NAMALWA (cell line): ENCODE measurements around the gene GSTO2.

ENCODE experiments used
- DNase-seq: peaks from one replicate; pipeline ENCODE4 v3.0.0-alpha.2; 2015; ENCODE audit warnings: low spot score

Gene GSTO2

DNA sequence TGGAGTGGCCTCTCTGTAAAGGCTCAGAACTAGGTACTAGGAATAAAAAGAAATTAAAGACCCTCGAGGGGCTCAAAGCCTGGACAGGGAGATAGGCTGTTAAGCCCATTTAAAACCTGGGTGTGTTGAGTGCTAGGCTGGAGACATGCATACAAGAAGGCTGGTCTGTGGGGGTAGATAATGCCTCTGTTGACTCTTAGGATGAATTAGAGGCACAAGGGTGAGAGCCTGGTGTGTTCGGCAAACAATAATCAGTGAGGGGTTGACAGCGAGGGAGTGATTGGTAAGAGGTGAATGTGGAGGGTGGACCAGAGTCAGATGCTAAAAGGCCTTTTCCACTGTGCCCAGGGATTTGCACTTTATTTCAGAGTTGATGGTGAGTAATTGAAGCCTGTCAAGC, 12.7 kb downstream of the GSTO2 start:
- no peak for DNase-seq

DNA sequence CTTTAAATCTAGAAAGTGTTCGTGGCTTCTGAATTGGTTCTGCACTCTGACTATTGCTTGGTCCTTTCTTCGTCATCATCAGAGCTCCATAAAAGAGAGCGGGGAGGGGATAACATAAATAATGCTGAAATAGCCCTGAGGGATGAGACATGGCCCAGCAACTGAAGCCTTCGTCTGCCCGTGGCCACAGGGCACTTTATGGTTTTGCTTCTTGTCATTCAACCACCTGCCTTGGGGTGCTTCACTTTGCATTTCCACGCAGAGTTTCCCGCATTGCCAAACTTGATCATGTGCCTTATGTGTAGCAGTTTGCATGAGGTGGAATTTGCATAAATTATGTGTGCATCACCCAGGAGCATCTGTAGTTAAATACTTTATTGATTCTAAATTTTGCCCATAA, 15.9 kb downstream of the GSTO2 start:
- peak; percentile 32 for DNase-seq

GRCh38 chr10:104286939-104287338, 18.0 kb downstream of the GSTO2 start:
- DNase-seq = no peak

DNA sequence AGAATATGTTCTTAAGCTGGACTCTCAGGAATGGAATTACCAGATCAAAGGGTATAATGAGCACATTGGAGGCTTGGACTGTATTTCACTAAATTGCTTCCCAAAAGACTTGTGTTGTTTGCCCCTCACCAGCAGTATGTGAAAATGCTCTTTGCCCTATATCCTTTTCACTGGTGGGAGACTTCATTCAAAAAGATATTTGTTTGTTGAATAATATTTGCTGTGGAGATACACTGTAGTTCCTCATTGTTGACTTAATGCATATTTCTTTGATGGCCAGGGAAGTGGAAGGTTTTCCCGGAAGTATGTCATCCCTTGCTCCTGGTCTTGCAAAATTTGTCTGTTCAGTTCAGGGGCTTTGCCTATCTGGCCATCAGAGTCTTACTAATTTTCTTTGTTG, 19.4 kb downstream of the GSTO2 start:
- no peak for DNase-seq

DNA sequence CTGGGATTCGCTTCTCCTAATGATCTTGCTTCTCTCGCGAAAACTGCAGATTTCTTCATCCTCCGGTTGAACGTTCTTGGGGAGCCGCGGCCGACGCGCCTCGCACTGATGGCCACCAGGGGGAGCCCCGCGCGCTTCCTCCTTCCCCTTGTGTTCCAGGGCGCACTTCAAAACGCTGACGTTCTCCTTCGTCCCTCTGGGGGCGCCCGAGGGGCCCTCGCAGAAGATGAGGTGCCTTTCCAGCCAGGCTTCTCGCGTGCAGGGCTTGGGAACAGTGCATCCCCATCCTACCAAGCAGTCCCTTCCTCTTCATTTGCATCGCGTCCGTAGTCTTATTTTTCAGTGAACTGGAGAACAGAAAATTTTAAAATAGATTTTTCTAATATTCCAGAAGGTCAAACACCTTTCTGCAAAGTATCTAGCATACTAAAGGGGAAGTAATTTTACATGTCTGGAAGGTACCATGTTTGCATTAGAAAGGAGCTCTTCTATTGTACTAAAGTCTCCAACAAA, 22.5 kb downstream of the GSTO2 start:
- DNase-seq = peak; percentile 91

DNA sequence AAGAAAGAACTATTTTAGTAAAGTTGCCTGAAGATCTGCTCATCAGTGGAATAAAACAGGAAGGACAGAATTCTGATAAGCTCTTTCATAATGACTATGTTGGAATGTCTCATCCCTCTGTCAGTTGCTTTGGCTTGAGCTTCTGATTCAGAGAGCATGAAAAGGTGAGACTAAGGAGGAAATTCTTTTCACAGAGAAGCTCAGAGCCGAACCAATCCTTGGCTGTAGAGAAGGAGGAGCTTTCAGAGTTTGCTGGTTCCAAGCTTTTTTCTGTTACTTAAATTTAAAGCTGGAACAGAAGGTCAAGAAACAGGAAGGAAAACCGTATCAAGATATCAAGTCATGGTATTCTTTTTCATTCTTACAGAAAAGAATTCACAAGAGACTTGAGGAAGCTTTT, 24.0 kb downstream of the GSTO2 start:
- no peak for DNase-seq

DNA sequence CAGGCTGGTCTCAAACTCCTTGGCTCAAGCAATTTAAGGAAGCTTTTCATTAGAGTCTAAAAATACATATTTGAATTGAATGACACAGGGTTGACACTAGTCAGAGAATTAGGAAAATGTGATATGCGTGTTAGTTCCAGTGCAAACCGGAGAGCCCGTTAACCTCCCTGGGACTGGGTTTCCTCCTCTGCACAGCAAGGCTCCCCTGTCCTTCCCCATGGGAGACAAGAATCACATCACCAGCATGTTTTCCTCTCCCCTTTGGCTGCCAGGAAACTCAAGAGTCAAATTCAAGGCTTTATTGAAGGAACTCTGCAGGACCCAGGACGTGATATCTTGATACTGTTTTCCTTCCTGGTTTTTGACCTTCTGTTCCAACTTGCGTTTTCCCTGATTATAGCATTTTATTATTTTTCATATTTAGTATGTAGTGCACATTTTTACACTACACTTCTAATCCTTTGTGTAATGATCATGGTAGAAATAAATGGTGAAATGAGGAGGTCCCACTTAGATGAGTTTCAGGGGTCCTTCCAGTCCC, 24.9 kb downstream of the GSTO2 start:
- no peak for DNase-seq

GRCh38 chr10:104296687-104297436, 27.9 kb downstream of the GSTO2 start:
- DNase-seq = no peak

DNA sequence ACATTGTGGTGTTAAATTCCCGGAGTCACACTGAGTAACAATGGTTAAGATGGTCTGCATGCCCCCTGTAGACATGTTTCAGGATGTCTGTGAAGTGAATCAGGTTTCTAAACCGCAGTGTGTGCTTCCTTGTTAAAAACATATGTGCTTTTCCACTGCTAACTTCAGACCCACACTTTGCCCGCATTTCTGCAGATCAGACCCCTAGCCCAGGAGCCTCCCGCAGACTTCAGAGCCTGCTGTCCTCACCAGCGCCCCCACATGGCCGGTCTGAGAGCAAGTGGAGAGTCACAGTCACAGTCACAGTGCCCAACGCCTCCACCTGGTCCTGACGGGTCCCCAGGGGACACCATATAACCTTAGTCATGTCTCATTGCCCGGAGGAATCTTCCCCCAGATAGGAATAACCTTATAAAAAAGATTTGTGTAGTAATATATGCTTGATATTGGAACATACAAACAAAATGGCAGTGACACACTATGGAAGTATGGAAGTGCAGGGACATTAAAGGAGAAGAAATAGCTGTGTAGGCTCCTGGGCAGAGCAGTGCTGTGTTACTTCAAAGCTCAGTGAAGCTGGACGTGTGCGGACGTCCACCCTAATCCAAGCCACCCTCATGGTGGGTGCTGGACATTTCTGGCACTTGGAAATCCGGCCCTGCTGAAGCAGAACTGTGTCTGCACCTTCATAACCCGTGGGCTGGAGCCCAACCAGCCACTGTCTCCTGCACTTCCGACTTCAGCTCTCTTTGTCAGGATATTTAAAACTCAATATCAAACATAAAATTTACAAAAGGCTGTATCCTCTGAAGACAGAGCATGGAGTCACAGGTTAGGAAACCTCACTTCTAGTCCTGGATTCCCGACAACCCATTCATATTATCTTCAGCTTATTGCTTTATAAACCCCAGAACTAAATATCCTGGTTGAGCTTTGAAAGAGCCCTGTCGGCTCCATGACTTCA, 29.0 kb downstream of the GSTO2 start:
- DNase-seq = peak; percentile 72

- no peak for DNase-seq
Observed at GRCh38 chr10:104299031-104299904, 30.3 kb downstream of the GSTO2 start.

GRCh38 chr10:104300002-104300735, 31.2 kb downstream of the GSTO2 start:
- no peak for DNase-seq

- DNase-seq = peak; percentile 68
Observed at GRCh38 chr10:104300736-104301292, 31.8 kb downstream of the GSTO2 start.

- no peak for DNase-seq
Observed at GRCh38 chr10:104301907-104302690, 33.1 kb downstream of the GSTO2 start.

GRCh38 chr10:104303594-104304355, 34.8 kb downstream of the GSTO2 start:
- DNase-seq = no peak

GRCh38 chr10:104304356-104304745, 35.4 kb downstream of the GSTO2 start:
- no peak for DNase-seq

GRCh38 chr10:104304927-104305326, 35.9 kb downstream of the GSTO2 start:
- DNase-seq = no peak

- no peak for DNase-seq
Observed at GRCh38 chr10:104306897-104307296, 37.9 kb downstream of the GSTO2 start.

DNA sequence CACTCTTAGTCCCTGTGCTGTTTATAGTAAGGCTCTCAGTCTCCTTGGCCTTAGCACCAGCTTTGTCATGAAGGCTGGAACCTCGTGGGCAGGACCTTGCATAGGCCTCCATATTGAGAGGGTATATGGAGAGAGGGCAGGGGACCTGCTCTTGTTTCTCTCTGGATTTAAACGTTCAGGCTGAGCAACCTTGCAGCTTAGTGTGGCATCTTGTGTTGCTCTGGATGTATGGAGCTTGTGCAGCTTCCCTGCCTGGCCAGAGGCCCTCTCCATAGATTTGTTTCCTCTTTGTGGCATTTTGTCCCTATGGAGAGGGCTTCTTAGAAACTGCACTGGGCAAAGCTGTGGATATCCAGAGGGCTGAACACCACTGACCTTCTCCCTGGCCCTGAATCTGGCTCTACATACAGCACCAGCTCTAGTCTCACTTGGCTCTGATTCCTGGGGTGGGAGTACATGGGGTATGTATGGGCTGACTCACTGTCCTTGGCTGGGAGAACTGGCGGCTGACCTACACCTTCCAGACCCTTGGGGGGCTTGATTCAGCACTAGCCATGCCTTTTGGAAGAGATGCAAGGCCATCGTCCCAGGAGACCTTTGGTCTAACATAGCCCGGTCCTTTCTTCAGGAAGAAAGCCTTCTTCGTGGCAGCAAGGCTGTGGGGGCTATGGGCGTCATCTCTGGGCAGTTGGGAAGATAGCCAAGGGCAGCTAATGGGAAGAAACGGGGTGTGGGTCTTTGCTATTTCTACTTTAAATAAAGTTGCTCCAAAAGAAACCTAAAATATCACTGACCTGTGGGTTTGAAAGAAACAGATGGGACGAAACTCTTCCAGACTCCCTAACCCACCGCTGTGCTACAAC, 38.8 kb downstream of the GSTO2 start:
- no peak for DNase-seq
